HEK293 (cell line): ENCODE data around the gene ADAM23.

Experiments
- AEBP2 ChIP-seq: fragments of 450-650 bp; formaldehyde crosslinking; IDR thresholded peaks from 2 replicates; pipeline ENCODE4 v1.5.1; 2016; ENCODE audit warnings: missing biosample characterization, missing genetic modification characterization, borderline replicate concordance
- REPIN1 ChIP-seq: fragments of 450-650 bp; formaldehyde crosslinking; IDR thresholded peaks from 2 replicates; pipeline ENCODE4 v1.5.1; 2017; ENCODE audit warnings: missing biosample characterization, missing genetic modification characterization, low read depth
- SP2 ChIP-seq: fragments of 450-650 bp; formaldehyde crosslinking; IDR thresholded peaks from 2 replicates; pipeline ENCODE4 v1.5.1; 2016; ENCODE audit warnings: missing biosample characterization, missing genetic modification characterization
- ZNF10 ChIP-seq: fragments of 450-650 bp; formaldehyde crosslinking; IDR thresholded peaks from 2 replicates; pipeline ENCODE4 v1.5.1; 2017; ENCODE audit warnings: missing biosample characterization, missing genetic modification characterization
- ZNF24 ChIP-seq: fragments of 450-650 bp; formaldehyde crosslinking; IDR thresholded peaks from 2 replicates; pipeline ENCODE4 v1.5.1; 2016; ENCODE audit warnings: missing biosample characterization, missing genetic modification characterization
- ZNF335 ChIP-seq: fragments of 450-650 bp; formaldehyde crosslinking; conservative IDR thresholded peaks from 2 replicates; pipeline ENCODE4 v1.5.1; 2016; ENCODE audit warnings: missing biosample characterization, missing genetic modification characterization
- ZNF350 ChIP-seq: fragments of 450-650 bp; formaldehyde crosslinking; IDR thresholded peaks from 2 replicates; pipeline ENCODE4 v1.5.0; 2017; ENCODE audit warnings: missing biosample characterization, mild to moderate bottlenecking, missing genetic modification characterization
- ZNF510 ChIP-seq: fragments of 450-650 bp; formaldehyde crosslinking; IDR thresholded peaks from 2 replicates; pipeline ENCODE4 v1.5.1; 2018; ENCODE audit warnings: mild to moderate bottlenecking, missing genetic modification characterization, missing biosample characterization; ENCODE audit not compliant: insufficient replicate concordance
- ZNF600 ChIP-seq: fragments of 450-650 bp; formaldehyde crosslinking; IDR thresholded peaks from 2 replicates; pipeline ENCODE4 v1.5.1; 2016; ENCODE audit warnings: missing biosample characterization, missing genetic modification characterization
- ZNF654 ChIP-seq: fragments of 450-650 bp; formaldehyde crosslinking; IDR thresholded peaks from 2 replicates; pipeline ENCODE4 v1.5.1; 2016; ENCODE audit warnings: low read depth, missing biosample characterization, missing genetic modification characterization
- TF ChIP-seq, protein P1 (sequence below): fragments of 450-650 bp; formaldehyde crosslinking; IDR thresholded peaks from 2 replicates; pipeline ENCODE4 v1.5.1; 2016; ENCODE audit warnings: missing biosample characterization, missing genetic modification characterization
- TF ChIP-seq, protein P2 (sequence below): fragments of 450-650 bp; formaldehyde crosslinking; IDR thresholded peaks from 2 replicates; pipeline ENCODE4 v1.5.1; 2016; ENCODE audit warnings: missing biosample characterization, missing genetic modification characterization

GRCh38 chr2:206424134-206424533 lies 19.2 kb upstream of the ADAM23 start:
- no peak for TF ChIP-seq ZNF654 (tag by site-specific recombination)
- TF ChIP-seq REPIN1 (tag by site-specific recombination): no peak
- no peak for TF ChIP-seq ZNF10 (tag by site-specific recombination)
- TF ChIP-seq, protein P1, sequence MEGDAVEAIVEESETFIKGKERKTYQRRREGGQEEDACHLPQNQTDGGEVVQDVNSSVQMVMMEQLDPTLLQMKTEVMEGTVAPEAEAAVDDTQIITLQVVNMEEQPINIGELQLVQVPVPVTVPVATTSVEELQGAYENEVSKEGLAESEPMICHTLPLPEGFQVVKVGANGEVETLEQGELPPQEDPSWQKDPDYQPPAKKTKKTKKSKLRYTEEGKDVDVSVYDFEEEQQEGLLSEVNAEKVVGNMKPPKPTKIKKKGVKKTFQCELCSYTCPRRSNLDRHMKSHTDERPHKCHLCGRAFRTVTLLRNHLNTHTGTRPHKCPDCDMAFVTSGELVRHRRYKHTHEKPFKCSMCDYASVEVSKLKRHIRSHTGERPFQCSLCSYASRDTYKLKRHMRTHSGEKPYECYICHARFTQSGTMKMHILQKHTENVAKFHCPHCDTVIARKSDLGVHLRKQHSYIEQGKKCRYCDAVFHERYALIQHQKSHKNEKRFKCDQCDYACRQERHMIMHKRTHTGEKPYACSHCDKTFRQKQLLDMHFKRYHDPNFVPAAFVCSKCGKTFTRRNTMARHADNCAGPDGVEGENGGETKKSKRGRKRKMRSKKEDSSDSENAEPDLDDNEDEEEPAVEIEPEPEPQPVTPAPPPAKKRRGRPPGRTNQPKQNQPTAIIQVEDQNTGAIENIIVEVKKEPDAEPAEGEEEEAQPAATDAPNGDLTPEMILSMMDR: no peak
- TF ChIP-seq, protein P2, sequence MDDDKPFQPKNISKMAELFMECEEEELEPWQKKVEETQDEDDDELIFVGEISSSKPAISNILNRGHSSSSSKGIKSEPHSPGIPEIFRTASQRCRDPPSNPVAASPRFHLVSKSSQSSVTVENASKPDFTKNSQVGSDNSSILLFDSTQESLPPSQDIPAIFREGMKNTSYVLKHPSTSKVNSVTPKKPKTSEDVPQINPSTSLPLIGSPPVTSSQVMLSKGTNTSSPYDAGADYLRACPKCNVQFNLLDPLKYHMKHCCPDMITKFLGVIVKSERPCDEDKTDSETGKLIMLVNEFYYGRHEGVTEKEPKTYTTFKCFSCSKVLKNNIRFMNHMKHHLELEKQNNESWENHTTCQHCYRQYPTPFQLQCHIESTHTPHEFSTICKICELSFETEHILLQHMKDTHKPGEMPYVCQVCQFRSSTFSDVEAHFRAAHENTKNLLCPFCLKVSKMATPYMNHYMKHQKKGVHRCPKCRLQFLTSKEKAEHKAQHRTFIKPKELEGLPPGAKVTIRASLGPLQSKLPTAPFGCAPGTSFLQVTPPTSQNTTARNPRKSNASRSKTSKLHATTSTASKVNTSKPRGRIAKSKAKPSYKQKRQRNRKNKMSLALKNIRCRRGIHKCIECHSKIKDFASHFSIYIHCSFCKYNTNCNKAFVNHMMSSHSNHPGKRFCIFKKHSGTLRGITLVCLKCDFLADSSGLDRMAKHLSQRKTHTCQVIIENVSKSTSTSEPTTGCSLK (tag by site-specific recombination): no peak
- no peak for TF ChIP-seq AEBP2 (tag by site-specific recombination)
- TF ChIP-seq ZNF24 (tag by site-specific recombination): no peak
- no peak for TF ChIP-seq ZNF335 (tag by site-specific recombination)
- no peak for TF ChIP-seq ZNF350 (tag by site-specific recombination)
- no peak for TF ChIP-seq ZNF510
- TF ChIP-seq SP2 (tag by site-specific recombination): no peak
- TF ChIP-seq ZNF600: no peak
